ENCODE measurements around the gene STK38. TPM values are rescaled to one million over a fixed set of nuclear protein-coding genes. Genes with fewer than 3 reads are reported as not detected.
"Not testable (repeated sequence)": the region's sequence is repeated elsewhere in the genome, so short reads cannot be mapped to it uniquely, and the experiment has no call there.

Gene STK38
- total RNA-seq, 1 donor from 2014 or later: 31.6 TPM

DNA sequence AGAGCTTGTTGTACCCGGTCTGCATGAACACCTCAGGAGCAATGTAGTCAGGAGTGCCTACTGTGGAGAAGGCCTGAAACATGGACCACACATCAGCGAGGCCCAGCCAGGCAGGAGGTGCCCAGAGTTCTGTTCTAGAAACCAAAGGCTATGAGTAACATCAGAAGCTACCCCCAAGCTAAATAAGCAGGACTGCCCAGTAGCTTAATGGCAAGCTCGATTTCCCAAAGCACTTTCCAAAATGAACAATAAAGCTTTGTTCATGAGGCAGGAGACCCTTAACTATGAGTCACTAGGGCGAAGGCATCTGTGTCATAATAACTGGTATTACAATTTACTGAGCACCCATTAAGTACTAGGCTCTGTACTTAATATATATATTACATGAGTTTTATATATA is 47.4 kb downstream of the STK38 start:
- intact Hi-C loops (cut with DNase I): no loop called here
- no peak for DNase-seq (ENCODE audit: low spot score)

- intact Hi-C loops (cut with DNase I): no loop called here
- DNase-seq (ENCODE audit: low spot score): no peak
Observed at GRCh38 chr6:36495086-36495485, 52.2 kb downstream of the STK38 start.

DNA sequence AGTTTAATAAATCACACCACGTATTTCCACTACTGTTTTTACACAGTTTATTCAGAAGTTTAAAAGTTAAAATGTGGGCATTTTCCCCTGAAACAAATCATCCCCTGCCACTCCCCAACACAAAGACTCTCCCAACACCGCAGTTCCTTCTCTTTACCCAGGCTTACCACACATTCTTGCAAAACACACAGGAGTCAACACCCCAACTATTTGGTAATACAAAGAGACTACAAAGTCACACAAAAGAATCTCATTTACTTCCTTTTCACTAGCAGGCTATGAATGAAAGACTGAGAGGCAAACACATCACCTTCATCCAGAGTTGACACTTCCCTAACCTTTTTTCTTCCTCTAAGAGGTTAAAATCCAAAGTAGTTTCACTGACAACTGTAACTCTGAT is 53.4 kb downstream of the STK38 start:
- intact Hi-C loops (cut with DNase I): no loop called here
- no peak for DNase-seq (ENCODE audit: low spot score)

GRCh38 chr6:36493319-36493718 is 54.0 kb downstream of the STK38 start:
- intact Hi-C loops (cut with DNase I): no loop called here
- DNase-seq (ENCODE audit: low spot score): no peak

DNA sequence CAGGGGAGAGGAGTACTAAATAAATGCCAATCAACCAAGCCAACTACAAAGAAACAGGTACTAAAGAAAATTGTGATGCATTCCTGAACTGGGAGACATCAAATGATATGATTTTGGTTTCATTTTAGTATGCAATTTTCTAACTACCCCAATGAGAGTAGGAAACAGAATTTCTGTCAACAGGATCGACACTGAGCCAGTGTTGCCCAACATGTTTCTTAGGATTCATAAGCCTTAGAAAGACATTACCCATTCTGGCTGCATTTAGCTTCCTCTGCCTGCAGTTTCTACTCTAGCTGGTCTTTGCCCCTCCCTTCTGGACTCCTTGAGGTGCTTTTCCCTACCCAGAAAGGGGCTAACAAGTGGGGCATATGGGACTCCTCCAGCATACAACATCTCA is 54.7 kb downstream of the STK38 start:
- intact Hi-C loops (cut with DNase I): no loop called here
- DNase-seq (ENCODE audit: low spot score): no peak

- intact Hi-C loops (cut with DNase I): no loop called here
- no peak for DNase-seq (ENCODE audit: low spot score)
Observed at GRCh38 chr6:36492092-36492491, 55.2 kb downstream of the STK38 start.

GRCh38 chr6:36491378-36491965 is 55.8 kb downstream of the STK38 start:
- intact Hi-C loops (cut with DNase I): no loop called here
- DNase-seq (ENCODE audit: low spot score): no peak

DNA sequence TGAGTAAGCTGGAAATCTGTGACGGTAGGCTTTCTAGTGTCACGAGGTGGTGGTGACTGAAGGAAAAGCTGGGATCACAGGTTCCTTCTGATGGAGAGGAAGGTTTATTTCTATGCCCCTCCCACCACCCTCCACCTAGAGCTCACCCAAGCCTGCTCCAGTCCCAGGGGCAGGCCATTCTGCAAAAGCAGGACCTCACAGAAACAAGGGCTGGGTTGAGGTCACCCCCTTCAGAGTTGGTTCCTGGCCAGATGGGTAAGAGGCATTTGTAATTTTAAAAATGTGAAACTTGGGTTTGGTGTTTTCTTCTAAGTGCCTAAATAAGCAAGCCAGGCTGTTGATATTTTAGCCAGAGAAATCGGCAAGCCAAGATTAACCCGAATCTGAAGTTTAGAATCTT is 57.9 kb downstream of the STK38 start:
- DNase-seq (ENCODE audit: low spot score): no peak
- intact Hi-C loops (cut with DNase I): no loop called here

DNA sequence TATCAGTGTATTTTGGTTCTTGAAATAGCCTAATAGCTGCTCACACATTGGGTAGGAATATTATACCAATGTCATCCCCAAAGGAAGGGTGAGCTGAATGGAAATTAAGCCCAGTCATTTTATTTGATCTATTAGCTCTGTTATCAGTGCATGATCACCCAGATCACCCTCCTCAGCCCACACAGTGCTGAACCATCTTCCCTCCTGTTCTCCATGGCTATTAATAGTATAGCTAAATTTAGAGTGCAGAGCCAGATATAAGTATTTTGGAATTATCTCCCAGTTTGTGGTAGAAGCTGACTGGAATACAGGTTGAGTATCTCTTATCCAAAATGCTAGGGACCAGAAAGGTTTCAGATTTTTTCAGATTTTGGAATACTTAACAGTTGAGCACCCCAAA is 59.1 kb downstream of the STK38 start:
- DNase-seq (ENCODE audit: low spot score): no peak
- intact Hi-C loops (cut with DNase I): no loop called here

DNA sequence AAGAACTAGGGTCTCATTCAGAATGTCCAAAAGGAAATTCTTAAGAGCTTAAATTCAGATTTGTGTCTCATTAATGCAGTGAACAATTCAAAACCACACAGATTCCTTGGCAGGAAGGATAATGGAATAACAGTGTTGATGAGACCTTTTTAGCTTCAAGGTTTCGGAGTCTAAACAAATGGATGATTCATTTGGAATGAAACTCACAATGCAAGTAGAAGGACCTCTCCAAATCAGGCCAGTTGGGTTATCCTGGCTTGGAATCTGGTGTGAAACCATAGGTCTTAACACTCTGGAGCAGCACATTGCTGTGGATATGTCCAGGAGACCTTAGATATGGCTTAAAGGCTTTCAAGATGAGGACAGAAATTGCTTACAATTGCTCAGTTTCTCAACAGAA is 59.6 kb downstream of the STK38 start:
- DNase-seq (ENCODE audit: low spot score): no peak
- intact Hi-C loops (cut with DNase I): no loop called here

- DNase-seq (ENCODE audit: low spot score): no peak
- intact Hi-C loops (cut with DNase I): no loop called here
Observed at GRCh38 chr6:36484736-36485135, 62.5 kb downstream of the STK38 start.

GRCh38 chr6:36483326-36483725 is 64.0 kb downstream of the STK38 start:
- DNase-seq (ENCODE audit: low spot score); intact Hi-C loops (cut with DNase I): not testable (repeated sequence)

DNA sequence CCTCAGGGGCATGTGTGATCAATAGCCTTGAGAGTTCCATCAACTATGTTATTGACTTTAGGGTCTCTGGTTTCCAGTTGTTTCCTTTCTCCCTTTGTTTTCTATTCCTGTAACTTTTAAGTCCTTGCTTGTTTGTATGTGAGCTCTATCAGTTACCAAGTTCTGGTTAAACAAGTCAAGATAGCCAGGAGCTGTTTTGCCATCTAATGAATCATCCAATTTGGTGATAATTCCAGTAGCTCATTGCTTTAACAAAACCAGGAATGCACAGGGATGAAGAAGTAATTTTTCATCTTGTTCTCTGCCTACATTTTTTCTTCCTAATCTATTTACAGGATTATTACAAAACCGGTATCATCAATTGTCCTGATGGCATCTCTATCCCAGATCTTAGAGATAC is 68.0 kb downstream of the STK38 start:
- DNase-seq (ENCODE audit: low spot score): no peak
- intact Hi-C loops (cut with DNase I): no loop called here

- no peak for DNase-seq (ENCODE audit: low spot score)
- intact Hi-C loops (cut with DNase I): no loop called here
Observed at GRCh38 chr6:36478051-36478526, 69.2 kb downstream of the STK38 start.

DNA sequence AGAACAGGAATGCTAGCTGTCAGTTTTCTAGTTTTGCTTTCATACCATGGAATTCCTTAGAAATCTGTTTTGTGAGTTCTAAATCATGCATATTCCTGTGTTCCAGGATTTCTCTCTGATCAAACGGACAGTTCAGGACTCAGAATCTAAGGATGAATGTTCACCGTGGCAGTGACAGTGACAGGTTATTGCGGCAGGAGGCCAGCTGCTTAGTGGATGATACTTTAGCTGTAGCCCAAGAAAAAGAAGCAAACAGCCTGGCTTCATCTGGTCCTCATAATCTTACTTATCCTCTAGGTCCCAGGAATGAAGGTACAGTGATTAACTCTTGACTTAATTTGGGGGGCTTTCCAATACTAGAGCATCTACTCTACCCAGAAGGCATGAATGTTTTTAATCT is 77.3 kb downstream of the STK38 start:
- intact Hi-C loops (cut with DNase I): no loop called here
- DNase-seq (ENCODE audit: low spot score): no peak

DNA sequence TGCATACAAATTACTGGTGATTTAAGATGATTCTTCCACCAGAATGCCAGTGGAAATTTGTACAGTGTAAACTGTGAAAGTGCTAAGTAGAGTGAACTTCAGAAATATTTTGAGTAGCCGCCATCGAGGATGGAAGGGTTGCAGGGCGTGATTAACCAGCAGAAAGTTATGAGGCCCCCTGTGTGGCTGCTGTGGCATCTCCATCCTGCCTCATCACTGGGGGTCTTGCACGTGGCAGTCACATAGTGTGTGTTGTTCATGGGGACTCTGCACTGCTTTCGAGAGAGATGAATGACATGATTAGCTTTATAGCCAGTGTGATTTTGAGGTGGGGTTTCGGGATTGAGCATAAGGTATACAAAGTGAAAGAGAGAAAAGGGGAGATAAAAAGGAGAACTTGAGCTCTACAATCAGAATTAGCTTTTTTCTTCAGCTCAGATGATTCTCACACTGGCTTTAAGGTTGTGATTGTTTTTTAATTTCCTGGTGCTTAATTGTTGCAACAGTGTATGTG is 78.1 kb downstream of the STK38 start:
- intact Hi-C loops (cut with DNase I): no loop called here
- no peak for DNase-seq (ENCODE audit: low spot score)

DNA sequence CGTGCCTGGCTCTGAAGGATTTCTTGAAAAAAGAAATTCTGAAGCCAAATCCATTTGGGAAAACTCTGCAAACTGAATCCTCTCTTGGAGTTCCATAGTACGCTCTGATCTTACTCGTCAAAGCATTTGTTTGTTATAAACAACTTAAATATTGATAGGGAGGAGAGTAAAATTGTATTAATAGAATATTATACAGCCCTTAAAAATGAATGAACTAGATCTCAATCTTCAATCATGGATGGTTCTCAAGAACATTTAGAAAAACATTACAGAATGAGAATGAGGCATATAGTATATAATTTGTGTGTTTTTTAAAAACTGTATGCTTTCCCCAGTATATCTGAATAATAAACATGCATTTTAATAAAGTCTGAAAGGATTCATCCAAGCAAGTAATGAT is 79.7 kb downstream of the STK38 start:
- intact Hi-C loops (cut with DNase I): no loop called here
- DNase-seq (ENCODE audit: low spot score): no peak

DNA sequence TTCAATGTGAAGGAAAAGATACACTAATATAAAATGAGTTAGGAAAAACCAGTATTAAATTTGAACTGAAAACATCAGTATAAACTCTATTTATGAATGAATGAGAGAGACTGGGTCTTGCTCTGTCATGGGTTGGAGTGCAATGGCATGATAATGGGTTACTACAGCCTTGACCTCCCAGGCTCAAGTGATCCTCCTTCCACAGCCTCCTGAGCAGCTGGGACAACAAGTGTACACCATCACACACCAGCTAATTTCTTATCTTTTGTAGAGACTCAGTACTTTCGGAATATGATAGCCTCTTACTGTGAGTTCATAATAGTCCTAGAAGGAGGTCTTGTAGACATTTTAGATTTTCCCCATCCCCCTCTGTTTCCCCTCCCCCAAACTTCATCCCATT is 83.0 kb downstream of the STK38 start:
- DNase-seq (ENCODE audit: low spot score): no peak
- intact Hi-C loops (cut with DNase I): no loop called here

DNA sequence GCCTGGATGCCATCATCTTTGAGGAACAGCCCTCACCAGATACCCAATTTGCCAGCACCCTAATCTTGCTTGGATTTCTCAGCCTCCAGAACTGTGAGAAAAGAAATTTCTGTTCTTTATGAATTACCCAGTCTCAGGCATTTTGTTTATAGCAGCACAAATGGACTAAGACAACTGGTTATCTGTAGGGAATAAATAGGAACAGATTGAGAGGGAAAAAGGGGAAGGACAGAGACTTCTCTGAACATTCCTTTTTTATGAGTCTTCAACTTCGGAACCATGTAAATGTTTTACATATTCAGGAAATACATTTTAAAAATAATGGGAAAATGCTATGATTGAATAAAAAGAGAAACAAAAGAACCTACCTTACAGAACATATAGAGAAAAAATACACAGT is 83.6 kb downstream of the STK38 start:
- no peak for DNase-seq (ENCODE audit: low spot score)
- intact Hi-C loops (cut with DNase I): no loop called here

DNA sequence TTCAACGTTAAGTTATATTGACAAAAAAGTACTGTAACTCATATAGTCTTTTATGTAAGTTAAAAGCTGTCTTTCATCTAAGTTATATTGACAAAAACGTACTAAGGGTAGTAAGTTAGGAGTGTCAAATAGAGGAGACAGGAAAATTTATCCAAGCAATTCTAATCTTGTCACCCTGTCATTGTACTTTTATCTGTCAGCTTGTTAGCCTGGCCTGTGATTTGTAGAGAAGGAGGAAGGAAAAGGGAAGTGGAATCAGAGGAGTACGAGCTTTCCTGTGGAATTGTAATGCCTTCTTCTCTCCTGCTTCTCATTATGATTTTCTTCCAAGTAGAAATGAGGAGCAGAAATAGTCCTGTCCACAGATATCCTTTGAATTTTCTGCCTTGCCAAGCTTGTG is 85.6 kb downstream of the STK38 start:
- intact Hi-C loops (cut with DNase I): no loop called here
- DNase-seq (ENCODE audit: low spot score): no peak

- intact Hi-C loops (cut with DNase I): no loop called here
- no peak for DNase-seq (ENCODE audit: low spot score)
Observed at GRCh38 chr6:36460916-36461315, 86.4 kb downstream of the STK38 start.

DNA sequence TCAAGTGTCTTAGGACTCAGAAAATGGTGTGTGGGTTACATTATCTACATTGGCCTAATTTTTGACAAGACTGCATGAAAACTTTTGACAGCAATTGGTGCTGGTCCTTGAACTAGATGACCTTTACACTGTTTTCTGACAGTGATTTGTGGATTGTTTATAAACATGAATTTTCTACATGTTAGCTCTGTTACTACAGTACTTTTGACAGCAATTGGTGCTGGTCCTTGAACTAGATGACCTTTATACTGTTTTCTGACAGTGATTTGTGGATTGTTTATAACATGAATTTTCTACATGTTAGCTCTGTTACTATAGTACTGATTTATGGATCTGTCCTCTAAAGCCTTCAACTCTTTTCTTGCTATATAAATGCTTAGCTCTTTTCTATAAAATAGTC is 87.8 kb downstream of the STK38 start:
- no peak for DNase-seq (ENCODE audit: low spot score)
- intact Hi-C loops (cut with DNase I): no loop called here

Measured in cardiac septum (tissue), 1 donor.